ENCODE measurements around the gene SAPCD1.

DNA sequence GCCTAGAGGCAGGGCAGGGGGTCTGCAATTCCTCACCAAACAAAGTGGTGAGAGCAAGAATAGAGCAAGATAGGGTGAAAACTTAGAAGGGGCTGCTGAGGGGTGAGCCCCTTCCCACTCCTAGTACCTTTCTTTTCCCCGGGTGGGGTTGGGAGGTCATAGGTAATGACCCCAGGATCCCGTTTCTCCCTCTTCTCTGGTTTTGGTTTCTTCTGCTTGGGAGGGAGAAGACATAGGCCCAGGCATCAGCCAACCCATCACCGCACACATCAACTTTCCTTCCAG, 29.6 kb downstream of the SAPCD1 start:
- TF ChIP-seq, protein P1, sequence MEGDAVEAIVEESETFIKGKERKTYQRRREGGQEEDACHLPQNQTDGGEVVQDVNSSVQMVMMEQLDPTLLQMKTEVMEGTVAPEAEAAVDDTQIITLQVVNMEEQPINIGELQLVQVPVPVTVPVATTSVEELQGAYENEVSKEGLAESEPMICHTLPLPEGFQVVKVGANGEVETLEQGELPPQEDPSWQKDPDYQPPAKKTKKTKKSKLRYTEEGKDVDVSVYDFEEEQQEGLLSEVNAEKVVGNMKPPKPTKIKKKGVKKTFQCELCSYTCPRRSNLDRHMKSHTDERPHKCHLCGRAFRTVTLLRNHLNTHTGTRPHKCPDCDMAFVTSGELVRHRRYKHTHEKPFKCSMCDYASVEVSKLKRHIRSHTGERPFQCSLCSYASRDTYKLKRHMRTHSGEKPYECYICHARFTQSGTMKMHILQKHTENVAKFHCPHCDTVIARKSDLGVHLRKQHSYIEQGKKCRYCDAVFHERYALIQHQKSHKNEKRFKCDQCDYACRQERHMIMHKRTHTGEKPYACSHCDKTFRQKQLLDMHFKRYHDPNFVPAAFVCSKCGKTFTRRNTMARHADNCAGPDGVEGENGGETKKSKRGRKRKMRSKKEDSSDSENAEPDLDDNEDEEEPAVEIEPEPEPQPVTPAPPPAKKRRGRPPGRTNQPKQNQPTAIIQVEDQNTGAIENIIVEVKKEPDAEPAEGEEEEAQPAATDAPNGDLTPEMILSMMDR (IDR thresholded peaks at IDR 0.05; ENCODE audit: low read length): no peak
- TF ChIP-seq EZH2 (optimal IDR thresholded peaks at IDR 0.05; ENCODE audit: low read depth, low read length) (no peak), EZH2phosphoT487 (IDR thresholded peaks at IDR 0.05; ENCODE audit: low read length) (no peak)
